H1 (cell line): ENCODE measurements around the gene FOXJ2. TPM values are rescaled to one million over a fixed set of nuclear protein-coding genes. Genes with fewer than 3 reads are reported as not detected.

Experiments used
- CHD2 ChIP-seq: IDR thresholded peaks from 2 replicates; pipeline ENCODE4 v1.6.1; 2012; ENCODE audit warnings: low read length, improper control_type of control experiment
- SIX5 ChIP-seq: IDR thresholded peaks from 2 replicates; pipeline ENCODE4 v1.6.1; 2011; ENCODE audit warnings: mild to moderate bottlenecking, low read depth, low read length
- polyA plus RNA-seq, 7 experiments: library from polyadenylated mRNA; depleted of rRNA in 3 of 7; stranded (reverse) in 5 of 7; unstranded in 2 of 7; fragments of >200 nt in 5 of 7; fragments of 200-250 nt in 2 of 7; gene quantifications; 1 replicate in 5 of 7; 2 replicates in 1 of 7; 4 replicates in 1 of 7; pipeline versions ENCODE4 v1.2.1 to v1.2.3, GENCODE V29; 2011 to 2013; ENCODE audit warnings: missing spikeins in 2 of 7, mixed read lengths in 2 of 7
- total RNA-seq: library from RNA; stranded (reverse); fragmentation: NEBNext Ultra II Directional; extraction: Animal tissue kit (Norgen Biotek cat#: 25700); gene quantifications from 2 replicates; pipeline ENCODE4 v1.2.1, GENCODE V29; 2021
- TF ChIP-seq, protein P1 (sequence below): fragments of 300-600 bp; sonication (generic); IDR thresholded peaks from 2 replicates; pipeline ENCODE4 v1.7.1; 2012; ENCODE audit warnings: low read length, moderate library complexity, mild to moderate bottlenecking, inconsistent platforms; ENCODE audit not compliant: insufficient replicate concordance

Gene FOXJ2
- total and polyA plus RNA-seq, 2 of the 8 experiments (the other 6 are each of a cell fraction or from before 2014, with no cell fraction given) = 4.2 to 9.3 TPM

DNA sequence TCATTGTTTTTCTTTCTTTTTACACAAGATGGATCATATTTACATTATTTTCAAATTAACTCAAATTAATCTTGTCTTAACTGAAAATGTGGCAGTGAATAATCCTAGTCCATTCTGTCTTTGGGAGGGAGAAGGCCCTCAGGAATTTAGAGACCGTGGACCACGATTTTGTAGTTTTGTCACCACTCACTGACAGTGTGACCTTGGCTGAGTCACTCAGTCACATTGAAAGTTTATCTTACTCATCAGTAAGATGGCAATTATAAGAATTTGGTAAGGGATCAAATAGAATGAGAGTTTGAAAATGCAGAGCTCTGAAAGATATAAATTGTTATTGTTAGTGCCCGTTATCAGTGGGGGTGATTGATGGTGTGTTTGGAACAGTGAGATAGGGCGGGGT lies 16.4 kb downstream of the FOXJ2 start (continued):
- TF ChIP-seq, protein P1, sequence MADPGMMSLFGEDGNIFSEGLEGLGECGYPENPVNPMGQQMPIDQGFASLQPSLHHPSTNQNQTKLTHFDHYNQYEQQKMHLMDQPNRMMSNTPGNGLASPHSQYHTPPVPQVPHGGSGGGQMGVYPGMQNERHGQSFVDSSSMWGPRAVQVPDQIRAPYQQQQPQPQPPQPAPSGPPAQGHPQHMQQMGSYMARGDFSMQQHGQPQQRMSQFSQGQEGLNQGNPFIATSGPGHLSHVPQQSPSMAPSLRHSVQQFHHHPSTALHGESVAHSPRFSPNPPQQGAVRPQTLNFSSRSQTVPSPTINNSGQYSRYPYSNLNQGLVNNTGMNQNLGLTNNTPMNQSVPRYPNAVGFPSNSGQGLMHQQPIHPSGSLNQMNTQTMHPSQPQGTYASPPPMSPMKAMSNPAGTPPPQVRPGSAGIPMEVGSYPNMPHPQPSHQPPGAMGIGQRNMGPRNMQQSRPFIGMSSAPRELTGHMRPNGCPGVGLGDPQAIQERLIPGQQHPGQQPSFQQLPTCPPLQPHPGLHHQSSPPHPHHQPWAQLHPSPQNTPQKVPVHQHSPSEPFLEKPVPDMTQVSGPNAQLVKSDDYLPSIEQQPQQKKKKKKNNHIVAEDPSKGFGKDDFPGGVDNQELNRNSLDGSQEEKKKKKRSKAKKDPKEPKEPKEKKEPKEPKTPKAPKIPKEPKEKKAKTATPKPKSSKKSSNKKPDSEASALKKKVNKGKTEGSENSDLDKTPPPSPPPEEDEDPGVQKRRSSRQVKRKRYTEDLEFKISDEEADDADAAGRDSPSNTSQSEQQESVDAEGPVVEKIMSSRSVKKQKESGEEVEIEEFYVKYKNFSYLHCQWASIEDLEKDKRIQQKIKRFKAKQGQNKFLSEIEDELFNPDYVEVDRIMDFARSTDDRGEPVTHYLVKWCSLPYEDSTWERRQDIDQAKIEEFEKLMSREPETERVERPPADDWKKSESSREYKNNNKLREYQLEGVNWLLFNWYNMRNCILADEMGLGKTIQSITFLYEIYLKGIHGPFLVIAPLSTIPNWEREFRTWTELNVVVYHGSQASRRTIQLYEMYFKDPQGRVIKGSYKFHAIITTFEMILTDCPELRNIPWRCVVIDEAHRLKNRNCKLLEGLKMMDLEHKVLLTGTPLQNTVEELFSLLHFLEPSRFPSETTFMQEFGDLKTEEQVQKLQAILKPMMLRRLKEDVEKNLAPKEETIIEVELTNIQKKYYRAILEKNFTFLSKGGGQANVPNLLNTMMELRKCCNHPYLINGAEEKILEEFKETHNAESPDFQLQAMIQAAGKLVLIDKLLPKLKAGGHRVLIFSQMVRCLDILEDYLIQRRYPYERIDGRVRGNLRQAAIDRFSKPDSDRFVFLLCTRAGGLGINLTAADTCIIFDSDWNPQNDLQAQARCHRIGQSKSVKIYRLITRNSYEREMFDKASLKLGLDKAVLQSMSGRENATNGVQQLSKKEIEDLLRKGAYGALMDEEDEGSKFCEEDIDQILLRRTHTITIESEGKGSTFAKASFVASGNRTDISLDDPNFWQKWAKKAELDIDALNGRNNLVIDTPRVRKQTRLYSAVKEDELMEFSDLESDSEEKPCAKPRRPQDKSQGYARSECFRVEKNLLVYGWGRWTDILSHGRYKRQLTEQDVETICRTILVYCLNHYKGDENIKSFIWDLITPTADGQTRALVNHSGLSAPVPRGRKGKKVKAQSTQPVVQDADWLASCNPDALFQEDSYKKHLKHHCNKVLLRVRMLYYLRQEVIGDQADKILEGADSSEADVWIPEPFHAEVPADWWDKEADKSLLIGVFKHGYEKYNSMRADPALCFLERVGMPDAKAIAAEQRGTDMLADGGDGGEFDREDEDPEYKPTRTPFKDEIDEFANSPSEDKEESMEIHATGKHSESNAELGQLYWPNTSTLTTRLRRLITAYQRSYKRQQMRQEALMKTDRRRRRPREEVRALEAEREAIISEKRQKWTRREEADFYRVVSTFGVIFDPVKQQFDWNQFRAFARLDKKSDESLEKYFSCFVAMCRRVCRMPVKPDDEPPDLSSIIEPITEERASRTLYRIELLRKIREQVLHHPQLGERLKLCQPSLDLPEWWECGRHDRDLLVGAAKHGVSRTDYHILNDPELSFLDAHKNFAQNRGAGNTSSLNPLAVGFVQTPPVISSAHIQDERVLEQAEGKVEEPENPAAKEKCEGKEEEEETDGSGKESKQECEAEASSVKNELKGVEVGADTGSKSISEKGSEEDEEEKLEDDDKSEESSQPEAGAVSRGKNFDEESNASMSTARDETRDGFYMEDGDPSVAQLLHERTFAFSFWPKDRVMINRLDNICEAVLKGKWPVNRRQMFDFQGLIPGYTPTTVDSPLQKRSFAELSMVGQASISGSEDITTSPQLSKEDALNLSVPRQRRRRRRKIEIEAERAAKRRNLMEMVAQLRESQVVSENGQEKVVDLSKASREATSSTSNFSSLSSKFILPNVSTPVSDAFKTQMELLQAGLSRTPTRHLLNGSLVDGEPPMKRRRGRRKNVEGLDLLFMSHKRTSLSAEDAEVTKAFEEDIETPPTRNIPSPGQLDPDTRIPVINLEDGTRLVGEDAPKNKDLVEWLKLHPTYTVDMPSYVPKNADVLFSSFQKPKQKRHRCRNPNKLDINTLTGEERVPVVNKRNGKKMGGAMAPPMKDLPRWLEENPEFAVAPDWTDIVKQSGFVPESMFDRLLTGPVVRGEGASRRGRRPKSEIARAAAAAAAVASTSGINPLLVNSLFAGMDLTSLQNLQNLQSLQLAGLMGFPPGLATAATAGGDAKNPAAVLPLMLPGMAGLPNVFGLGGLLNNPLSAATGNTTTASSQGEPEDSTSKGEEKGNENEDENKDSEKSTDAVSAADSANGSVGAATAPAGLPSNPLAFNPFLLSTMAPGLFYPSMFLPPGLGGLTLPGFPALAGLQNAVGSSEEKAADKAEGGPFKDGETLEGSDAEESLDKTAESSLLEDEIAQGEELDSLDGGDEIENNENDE = no peak
- TF ChIP-seq CHD2 (no peak), SIX5 (no peak)
